Renal cortex interstitium (tissue), 11 donors: Measurements from ENCODE around the gene WDHD1. TPM values are rescaled to one million over a fixed set of nuclear protein-coding genes. Genes with fewer than 3 reads are reported as not detected.
A peak's percentile ranks its signal among the peaks of the same experiment; 100 is the strongest.
"Not testable (repeated sequence)": the region's sequence is repeated elsewhere in the genome, so short reads cannot be mapped to it uniquely, and the experiment has no call there.

Experiments used
- DNase-seq, 11 donors: peaks; one replicate each; pipeline ENCODE4 v3.0.0-alpha.2; 2013; ENCODE audit warnings: low read depth in 9 of 11, low spot score in 4 of 11; ENCODE audit errors: extremely low read depth in 1 of 11
- polyA plus RNA-seq, 3 donors: library from polyadenylated mRNA; unstranded; fragments of 120-200 nt; gene quantifications; one replicate each; pipeline ENCODE4 v1.2.1, GENCODE V29; 2013; ENCODE audit not compliant: insufficient read length in 3 of 3

The WDHD1 gene
- polyA plus RNA-seq, 3 donors: 16.4 to 23.0 (median 18.6) TPM

DNA sequence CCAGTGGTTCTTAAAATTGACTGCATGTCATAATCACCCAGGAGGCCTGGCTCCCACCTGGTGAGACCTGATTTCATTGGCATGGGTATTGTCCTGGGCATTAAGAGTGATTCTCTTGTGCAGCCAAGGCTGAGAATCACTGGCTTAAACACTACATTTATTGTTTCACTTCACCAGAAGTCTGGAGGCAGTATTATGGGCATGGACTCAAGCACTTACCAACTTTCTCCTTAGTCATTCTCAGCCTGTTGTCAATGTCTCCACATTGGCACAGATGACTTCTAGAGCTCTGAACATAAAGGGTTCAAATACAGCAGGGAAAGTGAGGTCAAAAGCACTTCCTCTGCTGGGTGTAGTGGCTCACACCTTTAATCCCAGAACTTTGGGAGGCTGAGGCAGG is 98.7 kb downstream of the WDHD1 start:
- DNase-seq: no peak

DNA sequence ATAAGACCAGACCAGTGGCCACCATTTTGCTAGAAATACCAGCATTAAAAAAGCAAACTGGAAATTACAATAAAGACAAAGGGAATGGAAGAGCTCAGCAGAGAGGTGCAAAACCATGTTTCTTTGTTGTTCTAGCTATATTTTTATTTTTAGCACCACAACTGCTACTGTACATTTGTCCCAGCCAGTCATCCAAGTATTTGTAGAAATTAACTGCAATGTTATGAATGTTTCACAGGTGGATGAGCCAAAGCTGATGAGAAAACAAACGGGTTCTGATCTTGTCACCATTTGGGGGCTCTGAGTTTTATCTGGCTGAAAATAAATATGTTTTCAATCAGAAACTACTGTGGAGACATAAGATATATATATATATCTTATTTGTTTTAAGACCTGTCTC is 99.3 kb downstream of the WDHD1 start:
- DNase-seq: no peak

DNA sequence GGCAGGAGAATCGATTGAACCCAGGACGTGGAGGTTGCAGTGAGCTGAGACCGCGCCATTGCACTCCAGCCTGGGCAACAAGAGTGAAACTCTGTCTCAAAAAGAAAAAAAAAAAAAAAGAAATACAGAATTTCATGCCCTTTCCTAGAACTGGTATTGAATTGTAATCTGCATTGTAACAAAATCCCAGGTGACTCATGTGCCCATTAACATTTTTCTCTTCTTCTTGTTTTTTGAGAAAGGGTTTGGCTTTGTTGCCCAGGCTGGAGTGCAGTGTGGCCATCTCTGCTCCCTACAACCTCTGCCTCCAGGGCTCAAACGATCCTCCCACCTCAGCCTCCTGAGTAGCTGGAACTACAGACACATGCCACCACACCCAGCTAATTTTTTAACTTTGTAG is 100.3 kb downstream of the WDHD1 start:
- not testable (repeated sequence) for DNase-seq

DNA sequence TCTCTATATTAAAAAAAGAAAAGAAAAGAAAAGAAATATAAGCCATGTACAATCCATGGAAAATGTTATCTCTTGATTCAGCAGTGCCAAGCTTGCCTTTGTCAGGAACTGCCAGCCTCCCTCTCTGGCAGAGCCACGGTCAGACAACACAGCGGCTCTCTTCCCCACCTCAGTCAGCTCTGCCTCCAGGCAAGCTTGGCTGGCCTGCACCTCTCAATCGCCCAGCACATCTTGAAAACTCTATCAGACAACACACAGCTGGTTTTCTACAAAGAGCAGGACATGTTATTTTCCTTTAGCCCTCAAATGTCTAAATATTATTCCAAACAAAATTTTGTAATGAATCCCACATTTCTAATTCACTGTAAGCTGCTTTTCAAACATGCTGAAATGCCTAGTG is 104.3 kb downstream of the WDHD1 start:
- no peak for DNase-seq

DNA sequence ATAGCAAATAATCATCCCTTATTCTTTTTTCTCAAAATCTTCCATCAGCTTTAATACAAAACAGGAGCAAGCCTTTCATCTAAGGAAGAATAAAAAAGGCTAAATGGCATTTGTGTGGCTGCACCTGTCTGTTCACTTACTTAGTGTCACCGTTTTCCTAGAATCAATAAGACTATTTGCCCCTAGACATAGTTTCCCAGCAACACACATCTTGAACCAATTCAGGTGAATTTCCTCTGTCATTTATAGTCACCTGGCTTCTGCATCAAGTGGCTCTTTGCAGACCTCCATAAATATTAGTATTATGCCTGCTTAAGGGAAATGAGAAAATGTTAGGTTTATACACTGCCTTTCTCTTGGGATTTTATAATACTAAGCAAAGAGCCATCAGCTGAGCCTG is 106.8 kb downstream of the WDHD1 start:
- DNase-seq: no peak

DNA sequence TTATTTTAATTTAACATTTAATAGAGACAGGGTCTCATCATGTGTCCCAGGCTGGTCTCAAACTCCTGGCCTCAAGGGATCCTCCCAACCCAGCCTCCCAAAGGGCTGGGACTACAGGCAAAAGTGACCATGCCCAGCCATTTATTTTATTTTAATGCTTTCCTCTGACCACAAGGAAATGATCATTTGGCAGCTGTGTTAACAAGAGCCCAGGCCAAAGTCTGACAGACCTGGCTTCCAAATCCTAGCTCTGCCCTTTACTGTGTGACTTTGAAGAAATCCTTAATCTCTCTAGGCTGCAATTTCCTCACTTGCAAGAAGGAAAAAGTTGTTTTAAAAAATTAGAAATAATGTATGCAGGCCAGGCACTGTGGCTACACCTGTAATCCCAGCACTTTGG is 107.6 kb downstream of the WDHD1 start:
- DNase-seq: no peak

DNA sequence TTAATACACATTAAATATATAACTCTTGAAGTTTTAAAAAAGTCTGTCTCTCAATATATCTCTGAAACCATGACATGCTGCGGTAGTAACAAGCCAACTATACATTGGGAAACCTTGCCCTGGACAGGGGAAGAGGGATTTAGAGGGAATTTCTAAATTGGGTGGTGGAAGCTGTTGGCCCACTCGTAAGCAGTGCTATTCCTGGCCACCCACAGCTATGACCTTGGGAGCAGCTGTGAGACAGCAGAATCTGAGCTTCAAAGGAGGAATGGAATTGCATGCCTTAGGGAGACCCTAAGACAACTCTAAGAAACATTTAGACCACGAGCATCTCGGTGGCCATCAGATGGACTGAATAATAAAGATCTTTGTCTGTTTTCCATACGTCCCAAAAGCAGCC is 108.5 kb downstream of the WDHD1 start:
- no peak for DNase-seq

DNA sequence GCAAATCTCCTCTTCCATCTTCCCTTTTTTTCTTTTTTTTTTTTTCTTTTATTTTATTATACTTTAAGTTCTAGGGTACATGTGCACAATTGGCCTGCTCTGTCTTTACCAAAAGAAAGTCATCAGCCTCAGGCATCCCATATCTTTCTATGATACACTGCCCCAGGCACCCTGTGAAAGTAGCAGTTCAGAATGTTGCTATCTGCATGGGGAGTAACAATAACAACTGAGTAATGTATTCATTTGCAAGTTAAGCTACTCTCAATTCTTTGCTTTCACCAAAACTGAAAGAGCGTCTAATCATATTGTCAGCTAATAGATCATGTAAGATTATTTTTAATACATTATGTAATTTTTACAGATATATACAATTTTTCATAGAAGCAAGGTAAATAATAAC is 110.8 kb downstream of the WDHD1 start:
- DNase-seq: no peak

DNA sequence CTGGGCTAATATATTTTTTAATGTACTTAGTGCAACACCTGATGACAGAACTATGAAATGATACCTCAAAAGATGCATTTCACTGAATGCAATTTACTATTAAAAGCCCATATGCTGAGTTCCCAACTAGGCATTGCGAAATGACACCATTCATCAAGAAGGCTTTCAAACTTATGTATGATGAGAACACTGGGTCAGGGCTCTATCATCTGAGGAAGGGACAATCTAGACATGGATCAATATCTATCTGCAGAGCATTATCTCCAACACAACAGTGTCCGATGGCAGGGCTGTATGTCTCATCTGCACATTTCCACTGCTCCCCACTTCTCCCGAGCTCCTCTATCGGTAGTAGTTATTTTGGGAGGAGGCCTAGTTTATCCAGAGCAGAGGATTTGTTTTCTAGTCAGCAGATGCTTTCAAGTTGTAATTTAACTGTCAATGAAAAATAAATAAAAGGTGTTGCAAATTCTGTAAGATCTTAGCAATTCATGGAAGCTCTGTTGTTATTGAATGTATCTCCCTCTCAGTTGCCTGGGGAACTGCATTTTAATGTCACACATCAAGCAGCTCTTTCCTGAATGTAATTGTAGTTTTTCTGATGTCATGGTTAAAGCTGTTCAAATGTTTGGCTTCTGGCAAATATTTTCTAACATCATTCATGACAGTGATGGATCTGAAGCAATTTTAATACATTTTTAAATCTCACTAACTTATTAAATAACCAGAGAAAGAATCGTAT is 116.9 kb downstream of the WDHD1 start:
- no peak for DNase-seq

DNA sequence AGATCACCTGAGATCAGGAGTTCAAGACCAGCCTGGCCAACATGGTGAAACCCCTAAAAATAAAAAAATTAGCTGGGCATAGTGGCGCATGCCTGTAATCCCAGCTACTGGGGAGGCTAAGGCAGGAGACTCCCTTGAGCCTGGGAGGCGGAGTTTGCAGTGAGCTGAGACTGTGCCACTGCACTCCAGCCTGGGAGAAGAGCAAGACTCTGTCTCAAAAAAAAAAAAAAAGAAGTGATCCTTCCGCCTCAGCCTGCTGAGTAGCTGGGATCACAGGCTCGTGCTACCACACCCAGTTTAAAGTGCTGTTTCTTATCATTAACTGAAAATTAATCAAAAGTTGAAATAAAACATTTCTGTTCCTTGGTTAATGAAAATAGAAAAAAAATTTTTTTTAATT is 117.9 kb downstream of the WDHD1 start:
- not testable (repeated sequence) for DNase-seq

DNA sequence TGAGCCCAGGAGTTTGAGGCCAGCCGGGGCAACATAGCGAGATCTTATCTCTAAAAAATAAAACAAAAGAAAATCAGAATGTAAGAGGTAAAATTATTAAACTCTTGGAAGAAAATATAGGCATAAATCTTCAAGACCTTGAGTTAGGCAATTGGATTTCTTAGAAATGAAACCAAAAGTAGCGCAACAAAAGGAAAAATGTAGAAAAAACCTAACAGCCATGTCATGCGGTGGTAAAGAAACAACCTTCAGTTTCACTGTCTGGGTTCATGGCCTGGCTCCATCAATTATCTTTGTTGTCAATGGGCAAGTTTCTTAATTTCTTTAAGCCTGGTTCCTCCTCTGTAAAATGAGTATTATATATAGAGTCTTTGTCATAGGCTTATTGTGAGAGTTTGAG is 118.7 kb downstream of the WDHD1 start:
- DNase-seq: no peak

DNA sequence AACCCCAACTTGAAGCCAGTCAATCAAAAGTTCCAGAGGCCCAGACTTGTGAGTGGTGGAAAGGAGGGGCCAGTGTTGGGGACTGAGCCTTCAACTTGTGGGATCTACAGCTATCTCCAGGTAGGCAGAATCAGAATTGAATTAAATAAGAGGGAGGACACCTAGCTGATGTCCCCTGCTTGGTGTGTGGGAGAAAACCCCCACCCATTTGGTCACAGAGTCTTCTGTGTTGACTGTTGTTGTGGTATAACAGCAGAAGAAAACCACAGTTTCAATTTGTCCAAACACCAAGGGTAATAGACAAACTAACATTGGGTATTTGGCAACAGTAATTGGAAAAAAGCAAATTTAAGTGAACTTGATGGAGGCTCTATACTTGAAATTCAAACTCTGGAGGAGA is 120.8 kb downstream of the WDHD1 start:
- DNase-seq: no peak

DNA sequence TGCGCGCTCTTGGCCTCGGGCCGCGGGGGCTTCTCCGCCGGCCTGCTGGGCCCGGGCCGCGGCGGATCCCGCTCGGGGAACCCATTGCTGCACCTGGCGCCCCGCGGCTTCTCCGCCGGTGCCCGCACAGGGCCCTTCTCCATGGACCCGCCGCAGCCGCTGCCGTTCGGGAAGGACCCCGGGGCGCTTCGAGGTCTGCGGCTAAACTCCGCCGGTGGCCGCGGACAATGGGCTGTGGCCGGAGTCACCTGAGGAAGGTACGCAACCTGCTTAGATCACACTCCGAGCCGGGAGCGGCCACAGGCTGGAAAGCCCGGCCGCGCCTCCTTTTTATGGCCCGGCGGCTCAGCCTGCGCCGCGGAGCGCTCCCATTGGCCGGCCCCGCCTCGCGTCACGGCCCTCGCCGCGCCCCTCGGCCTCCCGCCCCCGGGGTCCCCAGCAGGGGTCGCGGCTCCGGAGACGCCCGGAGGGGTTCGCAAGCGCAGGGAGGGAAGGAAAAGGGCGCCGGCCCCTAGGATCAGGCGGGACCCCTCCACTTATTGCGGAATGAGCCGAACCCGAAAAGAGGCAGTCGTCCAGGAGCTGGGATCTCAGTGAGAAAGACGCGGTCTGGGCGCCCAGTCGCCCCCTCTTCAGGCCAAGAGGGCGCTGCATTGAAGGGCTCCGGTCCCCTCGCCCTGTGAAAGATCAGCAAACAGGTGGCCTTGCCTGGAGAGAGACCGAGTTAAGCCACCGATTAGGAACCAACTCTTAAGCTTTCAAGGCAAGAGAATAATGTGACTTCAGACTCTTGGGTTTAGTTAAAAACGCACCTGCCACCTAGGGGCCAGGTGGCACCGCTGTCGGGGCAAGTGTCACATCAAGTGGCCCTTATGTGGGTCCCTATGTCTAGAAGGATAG is 124.1 kb downstream of the WDHD1 start, which contains the start of gene GCH1:
GCH1 (minus strand) TSS at position 306 of the 900 bp plus-strand sequence; CDS start at position 143, 163 bp downstream.
- peak in 8 of 11 donors; percentile 40 to 78 (median 67) for DNase-seq

DNA sequence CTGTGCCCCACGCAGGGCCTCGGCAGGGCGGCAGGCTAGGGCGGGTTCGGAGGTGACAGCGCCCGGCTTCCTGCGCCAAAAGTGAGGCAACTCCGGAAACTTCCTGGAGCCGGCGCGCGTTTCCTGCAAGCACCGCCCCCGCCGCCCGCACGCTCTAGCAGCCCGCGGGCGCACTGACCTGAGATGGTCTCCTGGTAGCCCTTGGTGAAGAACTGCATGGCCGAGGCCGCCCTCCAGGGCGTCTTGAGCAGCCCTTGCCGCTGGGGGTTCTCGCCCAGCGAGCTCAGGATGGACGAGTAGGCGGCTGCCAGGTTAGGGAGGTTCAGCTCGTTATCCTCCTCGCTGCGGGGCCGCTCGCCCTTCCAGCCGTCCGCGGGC is 124.8 kb downstream of the WDHD1 start:
- peak in 3 of 11 donors; percentile 39 to 46 (median 40) for DNase-seq

DNA sequence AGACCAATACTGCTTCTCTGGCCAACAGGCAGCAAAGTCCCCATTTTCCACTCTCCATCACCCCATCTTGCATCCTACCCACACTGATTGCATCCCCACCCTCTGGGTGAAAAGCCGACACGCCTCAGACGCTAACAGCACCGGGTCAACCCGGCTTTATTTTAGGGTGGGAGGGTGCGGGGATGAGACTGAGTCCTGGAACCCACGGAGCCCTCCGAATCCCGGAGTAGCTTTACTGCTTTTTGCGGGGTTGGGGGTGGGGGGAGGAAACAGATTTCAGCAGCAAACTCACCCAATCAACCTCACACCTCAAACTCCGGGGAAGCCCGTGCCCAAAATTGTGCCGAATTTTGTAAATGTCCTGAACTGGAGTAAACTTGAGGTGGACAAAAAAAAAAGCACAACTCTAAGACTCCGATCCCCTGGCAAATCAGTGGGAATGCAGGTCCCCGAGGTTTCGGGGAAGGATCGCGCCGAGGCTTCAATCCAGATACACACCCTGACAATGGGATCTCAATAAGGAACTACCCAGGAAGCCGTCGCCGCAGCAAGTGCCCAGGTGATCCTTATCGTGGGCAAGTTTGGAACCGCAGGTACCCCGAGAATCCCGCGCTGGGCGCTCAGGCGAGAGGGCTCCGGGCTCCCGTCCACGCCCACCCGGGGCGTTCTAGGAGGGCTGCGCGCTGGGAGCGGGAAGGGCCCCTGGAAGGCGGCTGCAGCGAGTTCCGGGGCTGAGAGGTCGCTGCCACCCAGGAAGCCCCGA is 125.3 kb downstream of the WDHD1 start:
- no peak for DNase-seq

DNA sequence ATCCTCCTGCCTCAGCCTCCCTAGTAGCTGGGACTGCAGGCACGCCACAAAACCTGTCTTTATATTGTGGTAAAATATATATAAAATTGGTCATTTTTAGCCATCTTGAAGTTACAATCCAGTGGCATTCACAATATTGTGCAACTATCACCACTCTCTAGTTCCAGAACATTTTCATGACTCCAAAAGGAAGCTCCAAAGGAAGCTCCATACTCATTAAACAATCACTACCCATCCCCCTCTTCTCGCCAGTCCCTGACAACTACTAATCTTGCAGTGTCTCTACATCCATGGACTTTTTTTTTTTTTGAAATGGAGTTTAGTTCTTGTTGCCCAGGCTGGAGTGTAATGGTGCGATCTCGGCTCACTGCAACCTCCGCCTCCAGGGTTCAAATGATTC is 127.3 kb downstream of the WDHD1 start:
- DNase-seq: no peak

DNA sequence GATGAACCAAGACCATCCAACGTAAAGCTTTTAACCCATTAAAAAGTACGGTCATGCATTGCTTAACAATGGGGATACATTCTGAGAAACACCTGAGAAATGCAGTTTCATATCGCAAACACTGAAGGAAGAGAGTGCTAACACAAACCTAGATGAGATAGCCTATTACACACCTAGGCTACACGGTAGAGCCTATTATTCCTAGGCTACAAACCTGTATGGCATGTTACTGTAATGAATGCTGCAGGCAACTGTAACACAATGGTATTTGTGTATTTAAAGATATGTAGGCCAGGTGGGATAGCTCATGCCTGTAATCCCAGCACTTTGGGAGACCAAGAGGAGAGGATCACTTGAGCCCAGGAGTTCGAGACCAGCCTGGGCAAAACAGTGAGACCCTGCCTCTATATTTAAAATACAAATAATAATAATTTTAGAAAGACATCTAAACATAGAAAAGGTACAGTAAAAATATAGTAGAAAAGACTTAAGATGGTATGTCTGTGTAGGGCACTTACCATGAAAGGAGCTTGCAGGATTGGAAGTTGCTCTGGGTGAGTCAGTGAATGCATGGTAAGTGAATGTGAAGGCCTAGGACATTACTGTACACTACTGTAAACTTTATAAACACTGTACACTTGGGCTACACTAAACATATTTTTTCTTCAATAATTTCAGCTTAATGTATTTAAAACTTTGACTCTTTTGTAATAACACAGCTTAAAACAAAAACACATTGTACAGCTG is 128.9 kb downstream of the WDHD1 start:
- DNase-seq: not testable (repeated sequence)

DNA sequence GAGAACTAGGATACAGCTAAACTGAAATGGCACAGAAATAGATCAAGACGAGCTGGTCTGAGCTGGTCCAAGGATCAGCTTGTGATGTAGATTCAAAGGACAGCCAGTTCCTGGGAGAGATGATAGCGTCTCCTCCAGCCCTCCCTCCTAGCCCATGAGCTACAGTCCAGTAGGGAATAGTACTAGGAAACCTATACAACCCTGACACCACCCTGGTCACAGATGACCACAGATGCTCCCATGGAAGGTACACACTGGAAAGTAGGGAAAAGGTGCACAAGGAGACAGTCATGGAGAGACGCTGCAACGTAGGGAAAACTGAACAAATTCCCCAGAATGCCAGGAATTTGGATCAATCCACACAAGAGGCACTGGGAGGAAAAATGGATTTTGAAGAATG is 131.2 kb downstream of the WDHD1 start:
- no peak for DNase-seq

DNA sequence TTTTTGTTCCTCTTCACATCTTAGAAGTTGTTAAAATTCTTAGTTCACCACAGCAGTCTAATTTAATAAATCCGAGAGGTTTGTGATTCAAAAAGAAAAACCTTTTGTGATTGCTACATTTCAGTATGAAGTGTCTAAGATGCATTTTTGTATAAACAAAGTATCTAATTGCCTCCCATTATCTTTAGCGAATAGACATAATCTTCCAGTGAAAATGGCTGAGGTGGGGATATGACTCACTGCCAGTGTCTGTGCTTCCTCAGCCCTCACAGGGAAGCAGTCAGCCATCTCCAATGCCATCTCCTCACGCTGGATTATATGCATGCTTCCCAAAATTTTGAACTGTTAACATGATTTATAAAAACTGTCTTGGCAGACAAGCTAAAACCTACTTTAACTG is 131.9 kb downstream of the WDHD1 start:
- no peak for DNase-seq
